ENCODE measurements around the gene PURB. TPM values are rescaled to one million over a fixed set of nuclear protein-coding genes. Genes with fewer than 3 reads are reported as not detected.

PURB gene
- total and polyA plus RNA-seq, 9 of the 15 experiments (the other 6 are each of a cell fraction or from before 2014, with no cell fraction given): 1.6 to 14.1 (median 8.8) TPM

- TF ChIP-seq ZNF41 (CRISPR knock-in tag; conservative IDR thresholded peaks at IDR 0.05): no peak
- TF ChIP-seq PHF8 (IDR thresholded peaks at IDR 0.05; ENCODE audit: borderline replicate concordance, low read length): peak; percentile 82; the same call in 1 of the 2 replicates
- TF ChIP-seq SAFB (IDR thresholded peaks at IDR 0.05; ENCODE audit: borderline replicate concordance, low read depth, low read length): no peak
- peak; percentile 48 to 65; a peak in 2 of 4 replicates for TF ChIP-seq MAZ (CRISPR knock-in tag; conservative IDR thresholded peaks at IDR 0.05 in 1 of 2, IDR thresholded peaks at IDR 0.05 in 1 of 2)
- TF ChIP-seq MTF1 (CRISPR knock-in tag; IDR thresholded peaks at IDR 0.05; ENCODE audit: borderline replicate concordance): peak; percentile 100
- 0 out of 2 replicates have a peak, but pooled peaks have one; percentile 60 for TF ChIP-seq ZBED1 (IDR thresholded peaks at IDR 0.05)
- no peak for TF ChIP-seq ZNF79 (CRISPR knock-in tag; IDR thresholded peaks at IDR 0.05; ENCODE audit: low read depth)
- TF ChIP-seq ZC3H11A (IDR thresholded peaks at IDR 0.05; ENCODE audit: low read depth, low read length): no peak
- TF ChIP-seq HDGF (IDR thresholded peaks at IDR 0.05): no peak
- no peak for TF ChIP-seq CCAR2 (IDR thresholded peaks at IDR 0.05; ENCODE audit: low read depth, low read length)
- TF ChIP-seq HDAC3 (IDR thresholded peaks at IDR 0.05; ENCODE audit: borderline replicate concordance, partially characterized antibody): no peak
- TF ChIP-seq PHF21A (IDR thresholded peaks at IDR 0.05; ENCODE audit: borderline replicate concordance, low read depth): peak; percentile 82
- TF ChIP-seq SP1 (CRISPR knock-in tag; IDR thresholded peaks at IDR 0.05): peak; percentile 95
- TF ChIP-seq DMBX1 (CRISPR knock-in tag; IDR thresholded peaks at IDR 0.05; ENCODE audit: borderline replicate concordance): no peak
- peak in 1 of 3 experiments; percentile 13; a peak in 1 of 6 replicates for TF ChIP-seq CTCF (IDR thresholded peaks at IDR 0.05 in 2 of 3, conservative IDR thresholded peaks at IDR 0.05 in 1 of 3; ENCODE audit: insufficient read depth in 2 of 3, low read depth in 1 of 3, low read length in 3 of 3)
- TF ChIP-seq SIN3B (IDR thresholded peaks at IDR 0.05; ENCODE audit: low read depth): peak; percentile 85
- TF ChIP-seq TARDBP (IDR thresholded peaks at IDR 0.05): no peak
- TF ChIP-seq POLR3G (IDR thresholded peaks at IDR 0.05; ENCODE audit: extremely low read depth, insufficient read length, insufficient replicate concordance): no peak
- no peak for TF ChIP-seq ZNF586 (CRISPR knock-in tag; conservative IDR thresholded peaks at IDR 0.05)
- no peak for TF ChIP-seq XRCC4 (IDR thresholded peaks at IDR 0.05; ENCODE audit: extremely low read depth, insufficient read depth, insufficient read length)
- peak; percentile 99 for TF ChIP-seq FOS (IDR thresholded peaks at IDR 0.05; ENCODE audit: extremely low read depth, insufficient read length)
- TF ChIP-seq GTF2F1 (IDR thresholded peaks at IDR 0.05; ENCODE audit: low read depth, low read length): peak; percentile 88; the same call in 1 of the 2 replicates
- TF ChIP-seq E2F1 (CRISPR knock-in tag; IDR thresholded peaks at IDR 0.05): peak; percentile 99
- TF ChIP-seq SOX6 (IDR thresholded peaks at IDR 0.05): peak; percentile 7; the same call in 1 of the 2 replicates
- TF ChIP-seq ZBTB9 (CRISPR knock-in tag; IDR thresholded peaks at IDR 0.05): no peak
These were observed 37.3 kb downstream of the PURB start, which contains the start of gene H2AZ2 (continued) for GRCh38 chr7:44847920-44848634.

All from K562 (cell line).